GM19395 (cell line): ENCODE measurements around the gene MT1X.
A peak's percentile ranks its signal among the peaks of the same experiment; 100 is the strongest.
"Not testable (repeated sequence)": the region's sequence is repeated elsewhere in the genome, so short reads cannot be mapped to it uniquely, and the experiment has no call there.

ENCODE experiments used
- ATAC-seq: cut with Tn5 transposase; IDR thresholded peaks from one replicate; pipeline ENCODE4 v1.9.1; 2021; ENCODE audit warnings: mild to moderate bottlenecking, moderate library complexity; ENCODE audit not compliant: unreplicated experiment

The MT1X gene

GRCh38 chr16:56708525-56709442 lies 26.5 kb downstream of the MT1X start:
- ATAC-seq, result no peak

- ATAC-seq, result no peak
Observed at GRCh38 chr16:56709443-56710040, 27.3 kb downstream of the MT1X start.

- ATAC-seq, result no peak
Observed at GRCh38 chr16:56710181-56710737, 28.0 kb downstream of the MT1X start.

GRCh38 chr16:56711862-56712261 lies 29.6 kb downstream of the MT1X start:
- ATAC-seq, result no peak

- no peak for ATAC-seq
Observed at GRCh38 chr16:56713794-56714193, 31.5 kb downstream of the MT1X start.

GRCh38 chr16:56715126-56715525 lies 32.9 kb downstream of the MT1X start:
- ATAC-seq, result no peak

GRCh38 chr16:56716761-56717160 lies 34.5 kb downstream of the MT1X start:
- no peak for ATAC-seq

- not testable (repeated sequence) for ATAC-seq
Observed at GRCh38 chr16:56717532-56717931, 35.3 kb downstream of the MT1X start.

- ATAC-seq, result no peak
Observed at GRCh38 chr16:56722200-56722842, 40.1 kb downstream of the MT1X start.

- no peak for ATAC-seq
Observed at GRCh38 chr16:56724191-56724590, 41.9 kb downstream of the MT1X start.

- no peak for ATAC-seq
Observed at GRCh38 chr16:56726283-56726682, 44.0 kb downstream of the MT1X start.

- no peak for ATAC-seq
Observed at GRCh38 chr16:56726926-56727325, 44.7 kb downstream of the MT1X start.

- no peak for ATAC-seq
Observed at GRCh38 chr16:56728027-56728426, 45.8 kb downstream of the MT1X start.

- ATAC-seq, result no peak
Observed at GRCh38 chr16:56728980-56729734, 46.9 kb downstream of the MT1X start.

GRCh38 chr16:56729735-56730662 lies 47.7 kb downstream of the MT1X start, which contains the start of gene NUP93:
Gene NUP93 (plus strand): TSS chr16:56730129. CDS start chr16:56748248, 18,119 bp downstream.
- peak; percentile 86 for ATAC-seq

- peak; percentile 45 for ATAC-seq
Observed at GRCh38 chr16:56732366-56732765, 50.1 kb downstream of the MT1X start.

GRCh38 chr16:56732832-56733231 lies 50.6 kb downstream of the MT1X start:
- no peak for ATAC-seq
